ENCODE measurements around the gene TRPC4. TPM values are rescaled to one million over a fixed set of nuclear protein-coding genes. Genes with fewer than 3 reads are reported as not detected.

The TRPC4 gene
- total RNA-seq, 3 donors from 2014 or later: 0.29 to 0.98 (median 0.32) TPM

- Histone ChIP-seq H3K27me3 (no peaks in the 10 kb centered on the region), H3K4me1 (no peaks in the 10 kb centered on the region), H3K4me3 (no peak overlapping the region), H3K36me3 (no peaks in the 10 kb centered on the region), H3K9me3 (no peaks in the 10 kb centered on the region), H3K27ac (no peak overlapping the region)
- DNase-seq (ENCODE audit: low spot score in 2 of 2): no peak
- intact Hi-C loops (cut with DNase I; ENCODE audit: low total_unique reads): no loop called here
- TF ChIP-seq POLR2A (IDR thresholded peaks at IDR 0.05): no peak
- no peak for TF ChIP-seq POLR2AphosphoS5 (IDR thresholded peaks at IDR 0.05)
- TF ChIP-seq CTCF (IDR thresholded peaks at IDR 0.05): no peak
These were observed 8.9 kb upstream of the TRPC4 start for GRCh38 chr13:37878496-37878895.

- intact Hi-C loops (cut with DNase I; ENCODE audit: low total_unique reads): no loop called here
- Histone ChIP-seq H3K9me3 (no peaks in the 10 kb centered on the region), H3K4me3 (no peak overlapping the region), H3K4me1 (no peaks in the 10 kb centered on the region), H3K36me3 (no peaks in the 10 kb centered on the region), H3K27ac (no peak overlapping the region), H3K27me3 (peaks cover 0 to 21% of the 10 kb centered on the region in 2 donors)
- TF ChIP-seq POLR2AphosphoS5 (IDR thresholded peaks at IDR 0.05) (no peak), POLR2A (IDR thresholded peaks at IDR 0.05) (no peak), CTCF (IDR thresholded peaks at IDR 0.05) (no peak)
- DNase-seq (ENCODE audit: low spot score in 2 of 2): no peak
These were observed 1.5 kb upstream of the TRPC4 start for GRCh38 chr13:37870895-37871550.

- H3K4me3 ChIP-seq: peak overlapping the region; percentile 42 to 64 (median 46)
- no peak overlapping the region for H3K27ac ChIP-seq
- DNase-seq (ENCODE audit: low spot score in 2 of 2): no peak
- TF ChIP-seq POLR2A (IDR thresholded peaks at IDR 0.05): no peak
- TF ChIP-seq CTCF (IDR thresholded peaks at IDR 0.05): no peak
- TF ChIP-seq POLR2AphosphoS5 (IDR thresholded peaks at IDR 0.05): no peak
- intact Hi-C loops (cut with DNase I; ENCODE audit: low total_unique reads): no loop called here
- no peaks in the 10 kb centered on the region for H3K4me1 ChIP-seq
- no peaks in the 10 kb centered on the region for H3K9me3 ChIP-seq
- H3K36me3 ChIP-seq: no peaks in the 10 kb centered on the region
- peaks cover 0 to 21% of the 10 kb centered on the region in 2 donors for H3K27me3 ChIP-seq
These were observed 895 bp upstream of the TRPC4 start for GRCh38 chr13:37870489-37870845.

GRCh38 chr13:37869506-37869755, 141 bp downstream of the TRPC4 start:
- intact Hi-C loops (cut with DNase I; ENCODE audit: low total_unique reads): no loop called here

More at GRCh38 chr13:37869506-37869755, 141 bp downstream of the TRPC4 start:
- DNase-seq (ENCODE audit: low spot score in 2 of 2): no peak
- peak overlapping the region; percentile 42 to 64 (median 46) for H3K4me3 ChIP-seq
- no peak overlapping the region for H3K27ac ChIP-seq
- TF ChIP-seq POLR2AphosphoS5 (IDR thresholded peaks at IDR 0.05): no peak
- no peak for TF ChIP-seq CTCF (IDR thresholded peaks at IDR 0.05)
- no peak for TF ChIP-seq POLR2A (IDR thresholded peaks at IDR 0.05)
- peaks cover 0 to 21% of the 10 kb centered on the region in 2 donors for H3K27me3 ChIP-seq
- H3K36me3 ChIP-seq: no peaks in the 10 kb centered on the region
- H3K4me1 ChIP-seq: no peaks in the 10 kb centered on the region
- no peaks in the 10 kb centered on the region for H3K9me3 ChIP-seq
